Lower leg skin (tissue), 3 donors: ENCODE results near the gene ARSJ.

ENCODE experiments used
- CTCF ChIP-seq, 3 donors: fragments of 450-650 bp; IDR thresholded peaks; one replicate each; pipeline ENCODE4 v1.5.1; 2016; ENCODE audit warnings: antibody characterized with exemption in 3 of 3, mild to moderate bottlenecking in 3 of 3, moderate library complexity in 2 of 3
- POLR2A ChIP-seq, 2 donors: fragments of 450-650 bp; IDR thresholded peaks; one replicate each; pipeline ENCODE4 v1.6.1; 2016 to 2017; ENCODE audit warnings: antibody characterized with exemption in 2 of 2, mild to moderate bottlenecking in 1 of 2, moderate library complexity in 1 of 2

- TF ChIP-seq POLR2A (IDR thresholded peaks at IDR 0.05), result no peak
- TF ChIP-seq CTCF (IDR thresholded peaks at IDR 0.05), result no peak
These were observed 32.0 kb downstream of the ARSJ start for GRCh38 chr4:113947484-113947883.
